GM12865 (cell line): ENCODE results near the gene MED12L.

Experiments used
- DNase-seq: peaks from one replicate; pipeline ENCODE4 v3.0.0; 2010; ENCODE audit warnings: low read depth
- H3K4me3 ChIP-seq: 2 replicates; pipeline ENCODE4 v1.5.1; 2011; ENCODE audit warnings: mild to moderate bottlenecking, low read depth, low read length, control low read depth
- CTCF ChIP-seq: IDR thresholded peaks from 2 replicates; pipeline ENCODE4 v1.5.1; 2011; ENCODE audit warnings: low read length, control low read depth, low read depth, inconsistent platforms; ENCODE audit not compliant: insufficient read depth; ENCODE audit errors: missing control alignments

MED12L gene

GRCh38 chr3:151256749-151257148 is 171.3 kb downstream of the MED12L start:
- no peak overlapping the region for H3K4me3 ChIP-seq
- no peak for TF ChIP-seq CTCF
- no peak for DNase-seq

GRCh38 chr3:151259664-151260063 is 174.2 kb downstream of the MED12L start:
- H3K4me3 ChIP-seq: no peak overlapping the region
- TF ChIP-seq CTCF: no peak
- DNase-seq: no peak

GRCh38 chr3:151262871-151263525 is 177.5 kb downstream of the MED12L start:
- no peak overlapping the region for H3K4me3 ChIP-seq
- DNase-seq: no peak
- TF ChIP-seq CTCF: no peak

GRCh38 chr3:151264605-151265004 is 179.1 kb downstream of the MED12L start:
- TF ChIP-seq CTCF: no peak
- DNase-seq: no peak
- H3K4me3 ChIP-seq: no peak overlapping the region

- H3K4me3 ChIP-seq: no peak overlapping the region
- no peak for DNase-seq
- no peak for TF ChIP-seq CTCF
Observed at GRCh38 chr3:151265166-151265565, 179.7 kb downstream of the MED12L start.

- peak; percentile 85 for DNase-seq
Observed at GRCh38 chr3:151265866-151266265, 180.4 kb downstream of the MED12L start.

More at GRCh38 chr3:151265866-151266265, 180.4 kb downstream of the MED12L start:
- TF ChIP-seq CTCF: no peak
- H3K4me3 ChIP-seq: no peak overlapping the region
